Retinal pigment epithelial cell (primary cell): ENCODE data around the gene LRRC19.

Experiments
- DNase-seq: peaks from one replicate; pipeline ENCODE4 v3.0.0-alpha.2; 2010; ENCODE audit warnings: low read depth
- H3K4me3 ChIP-seq: 2 replicates; pipeline ENCODE4 v1.5.1; 2011; ENCODE audit warnings: mild to moderate bottlenecking, low read length, control low read depth, moderate library complexity
- CTCF ChIP-seq: conservative IDR thresholded peaks from 2 replicates; pipeline ENCODE4 v1.5.1; 2011; ENCODE audit warnings: low read depth, low read length, control low read depth, inconsistent platforms

LRRC19 gene

GRCh38 chr9:27005491-27005890, at the start of gene LRRC19:
TSS of gene LRRC19 (minus strand) at chr9:27005672. CDS start at chr9:26999694, 5,978 bp downstream.
- DNase-seq, result no peak
- no peak for TF ChIP-seq CTCF
- no peak within 1 kb of the TSS for H3K4me3 ChIP-seq

- no peak for DNase-seq
- TF ChIP-seq CTCF, result no peak
- no peak overlapping the region for H3K4me3 ChIP-seq
Observed at GRCh38 chr9:27054841-27055240, 49.4 kb upstream of the LRRC19 start.

GRCh38 chr9:27054125-27054524, 48.7 kb upstream of the LRRC19 start:
- TF ChIP-seq CTCF, result no peak
- DNase-seq, result no peak
- no peak overlapping the region for H3K4me3 ChIP-seq

- DNase-seq, result no peak
- no peak for TF ChIP-seq CTCF
- H3K4me3 ChIP-seq, result no peak overlapping the region
Observed at GRCh38 chr9:27053369-27054022, 48.0 kb upstream of the LRRC19 start.

- H3K4me3 ChIP-seq, result no peak overlapping the region
- DNase-seq, result no peak
- no peak for TF ChIP-seq CTCF
Observed at GRCh38 chr9:27047136-27047535, 41.7 kb upstream of the LRRC19 start.

- no peak for TF ChIP-seq CTCF
- H3K4me3 ChIP-seq, result no peak overlapping the region
- no peak for DNase-seq
Observed at GRCh38 chr9:27043176-27043575, 37.7 kb upstream of the LRRC19 start.

- TF ChIP-seq CTCF, result no peak
- H3K4me3 ChIP-seq, result no peak overlapping the region
- no peak for DNase-seq
Observed at GRCh38 chr9:27042476-27042875, 37.0 kb upstream of the LRRC19 start.
